NOMO-1 treated with DMSO at 0.1 percent for 48 hours (cell line): ENCODE results near the gene GJA4.
A peak's percentile ranks its signal among the peaks of the same experiment; 100 is the strongest.

Experiments
- DNase-seq: peaks from one replicate; lab custom pipeline; 2025; ENCODE audit not compliant: unreplicated experiment; lab: John Stamatoyannopoulos, UW

Gene GJA4

GRCh38 chr1:34829250-34829649 lies 36.5 kb downstream of the GJA4 start:
- no peak for DNase-seq

GRCh38 chr1:34831721-34832246 lies 39.0 kb downstream of the GJA4 start:
- no peak for DNase-seq

GRCh38 chr1:34833711-34834110 lies 40.9 kb downstream of the GJA4 start:
- peak; percentile 46 for DNase-seq

GRCh38 chr1:34839526-34840305 lies 46.9 kb downstream of the GJA4 start:
- no peak for DNase-seq

GRCh38 chr1:34840426-34840825 lies 47.6 kb downstream of the GJA4 start:
- no peak for DNase-seq

GRCh38 chr1:34842073-34842472 lies 49.3 kb downstream of the GJA4 start:
- no peak for DNase-seq

- no peak for DNase-seq
These were observed 50.2 kb downstream of the GJA4 start for GRCh38 chr1:34842952-34843371.

GRCh38 chr1:34843392-34844251 lies 50.8 kb downstream of the GJA4 start:
- no peak for DNase-seq

GRCh38 chr1:34844252-34844634 lies 51.4 kb downstream of the GJA4 start:
- no peak for DNase-seq
